Tibial nerve (tissue), 3 donors: ENCODE data around the gene GMDS.

Experiments used
- POLR2A ChIP-seq, 2 donors: fragments of 450-650 bp; IDR thresholded peaks; one replicate each; pipeline ENCODE4 v1.6.1; 2017; ENCODE audit warnings: antibody characterized with exemption in 2 of 2, mild to moderate bottlenecking in 2 of 2, moderate library complexity in 2 of 2
- TF ChIP-seq, protein P1 (sequence below), 5 experiments: fragments of 200-600 bp in 3 of 5; fragments of 450-650 bp in 2 of 5; sonication (generic) in 3 of 5; IDR thresholded peaks; one replicate each; pipeline ENCODE4 v1.5.1; 2016 to 2019; ENCODE audit warnings: antibody characterized with exemption in 5 of 5, mild to moderate bottlenecking in 3 of 5, moderate library complexity in 2 of 5

- TF ChIP-seq, protein P1, sequence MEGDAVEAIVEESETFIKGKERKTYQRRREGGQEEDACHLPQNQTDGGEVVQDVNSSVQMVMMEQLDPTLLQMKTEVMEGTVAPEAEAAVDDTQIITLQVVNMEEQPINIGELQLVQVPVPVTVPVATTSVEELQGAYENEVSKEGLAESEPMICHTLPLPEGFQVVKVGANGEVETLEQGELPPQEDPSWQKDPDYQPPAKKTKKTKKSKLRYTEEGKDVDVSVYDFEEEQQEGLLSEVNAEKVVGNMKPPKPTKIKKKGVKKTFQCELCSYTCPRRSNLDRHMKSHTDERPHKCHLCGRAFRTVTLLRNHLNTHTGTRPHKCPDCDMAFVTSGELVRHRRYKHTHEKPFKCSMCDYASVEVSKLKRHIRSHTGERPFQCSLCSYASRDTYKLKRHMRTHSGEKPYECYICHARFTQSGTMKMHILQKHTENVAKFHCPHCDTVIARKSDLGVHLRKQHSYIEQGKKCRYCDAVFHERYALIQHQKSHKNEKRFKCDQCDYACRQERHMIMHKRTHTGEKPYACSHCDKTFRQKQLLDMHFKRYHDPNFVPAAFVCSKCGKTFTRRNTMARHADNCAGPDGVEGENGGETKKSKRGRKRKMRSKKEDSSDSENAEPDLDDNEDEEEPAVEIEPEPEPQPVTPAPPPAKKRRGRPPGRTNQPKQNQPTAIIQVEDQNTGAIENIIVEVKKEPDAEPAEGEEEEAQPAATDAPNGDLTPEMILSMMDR (IDR thresholded peaks at IDR 0.05) = no peak
- no peak for TF ChIP-seq POLR2A (IDR thresholded peaks at IDR 0.05)
Measured at GRCh38 chr6:1858859-1859258, 386.5 kb downstream of the GMDS start.
